Dendritic cell treated with granulocyte-macrophage colony-stimulating factor and Interleukin-4, amounts not matched to agents 40 ng/mL and 50 ng/mL, for 4 days (primary cell): Measurements from ENCODE around the gene TBCE.
"Not testable (repeated sequence)": the region's sequence is repeated elsewhere in the genome, so short reads cannot be mapped to it uniquely, and the experiment has no call there.

ENCODE experiments used
- H3K27ac Mint-ChIP-seq: one replicate; pipeline ENCODE4 v1.8.0; 2022; ENCODE audit warnings: mild to moderate bottlenecking, mixed read lengths
- H3K27me3 Mint-ChIP-seq: one replicate; pipeline ENCODE4 v1.8.0; 2022; ENCODE audit warnings: mild to moderate bottlenecking, mixed read lengths
- H3K36me3 Mint-ChIP-seq: one replicate; pipeline ENCODE4 v1.8.0; 2022; ENCODE audit warnings: low read depth, mixed read lengths
- H3K4me1 Mint-ChIP-seq: one replicate; pipeline ENCODE4 v1.8.0; 2022; ENCODE audit warnings: low read depth, mixed read lengths
- H3K4me3 Mint-ChIP-seq: one replicate; pipeline ENCODE4 v1.8.0; 2022; ENCODE audit warnings: mild to moderate bottlenecking, moderate library complexity, mixed read lengths
- H3K9me3 Mint-ChIP-seq: one replicate; pipeline ENCODE4 v1.8.0; 2022; ENCODE audit warnings: mixed read lengths
- intact Hi-C: fragments of 100-400 bp; cut with micrococcal nuclease; formaldehyde crosslinking; loops from one replicate; pipeline ENCODE4 v1.15.0; 2022

Gene TBCE

DNA sequence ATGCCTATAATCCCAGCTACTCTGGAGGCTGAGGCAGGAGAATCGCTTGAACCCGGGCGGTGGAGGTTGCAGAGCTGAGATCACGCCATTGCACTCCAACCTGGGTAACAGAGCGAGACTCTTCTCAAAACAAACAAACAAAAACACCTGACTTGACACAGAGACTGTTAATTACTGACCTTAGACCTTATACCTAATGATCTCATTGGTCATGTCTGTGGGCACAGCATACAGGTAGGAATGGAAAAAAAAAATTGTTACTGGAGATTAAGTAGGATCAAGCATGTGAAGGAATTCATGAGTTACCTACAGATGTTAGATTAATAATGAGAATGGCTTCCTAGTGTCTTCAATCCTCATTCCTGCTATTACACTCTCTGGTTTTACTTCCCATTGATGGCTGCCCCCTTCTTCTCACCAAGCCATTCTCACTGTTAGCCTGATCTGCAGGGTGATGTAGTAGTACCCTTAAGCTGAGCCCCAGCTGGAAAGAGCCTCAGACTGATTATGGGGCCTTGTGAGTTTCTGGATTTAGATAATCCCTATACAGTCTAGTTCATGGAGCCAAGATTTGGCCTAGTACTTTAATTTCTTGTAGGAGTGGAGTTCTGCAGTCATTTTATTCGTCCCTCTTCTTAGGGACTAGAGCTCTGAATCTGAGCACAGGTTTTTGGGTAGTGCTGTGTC, 8.8 kb downstream of the TBCE start:
- Mint-ChIP-seq H3K9me3 (no peaks in the 10 kb centered on the region), H3K27ac (no peak overlapping the region), H3K36me3 (peaks cover 67% of the 10 kb centered on the region), H3K4me1 (no peaks in the 10 kb centered on the region), H3K4me3 (no peak overlapping the region), H3K27me3 (no peaks in the 10 kb centered on the region)
- intact Hi-C loops: no loop called here

DNA sequence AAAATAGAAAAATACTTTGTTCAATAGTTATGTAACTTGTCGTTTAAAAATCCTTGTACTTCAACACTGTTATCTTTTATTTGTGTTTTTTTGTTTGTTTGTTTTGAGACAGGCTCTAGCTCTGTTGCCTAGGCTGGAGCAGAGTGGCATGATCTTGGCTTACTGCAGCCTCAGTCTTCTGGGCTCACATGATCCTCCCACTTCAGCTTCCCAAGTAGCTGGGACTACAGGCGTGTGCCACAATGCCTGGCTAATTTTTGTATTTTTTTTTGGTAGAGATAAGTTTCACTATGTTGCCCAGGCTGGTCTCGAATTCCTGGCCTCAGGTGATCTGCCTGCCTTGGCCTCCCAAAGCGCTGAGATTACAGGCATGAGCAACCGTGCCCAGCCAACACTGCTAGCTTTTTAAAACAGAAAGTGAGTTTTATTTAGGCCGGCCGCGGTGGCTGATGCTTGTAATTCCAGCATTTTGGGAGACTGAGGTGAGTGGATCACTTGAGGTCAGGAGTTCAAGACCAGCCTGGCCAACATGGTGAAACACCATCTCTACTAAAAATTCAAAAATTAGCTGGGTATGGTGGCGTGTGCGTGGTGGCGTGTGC, 11.0 kb downstream of the TBCE start:
- H3K4me3 Mint-ChIP-seq, H3K27me3 Mint-ChIP-seq, H3K4me1 Mint-ChIP-seq, H3K9me3 Mint-ChIP-seq, H3K27ac Mint-ChIP-seq, intact Hi-C loops: not testable (repeated sequence)
- H3K36me3 Mint-ChIP-seq: peaks cover 65% of the 10 kb centered on the region

DNA sequence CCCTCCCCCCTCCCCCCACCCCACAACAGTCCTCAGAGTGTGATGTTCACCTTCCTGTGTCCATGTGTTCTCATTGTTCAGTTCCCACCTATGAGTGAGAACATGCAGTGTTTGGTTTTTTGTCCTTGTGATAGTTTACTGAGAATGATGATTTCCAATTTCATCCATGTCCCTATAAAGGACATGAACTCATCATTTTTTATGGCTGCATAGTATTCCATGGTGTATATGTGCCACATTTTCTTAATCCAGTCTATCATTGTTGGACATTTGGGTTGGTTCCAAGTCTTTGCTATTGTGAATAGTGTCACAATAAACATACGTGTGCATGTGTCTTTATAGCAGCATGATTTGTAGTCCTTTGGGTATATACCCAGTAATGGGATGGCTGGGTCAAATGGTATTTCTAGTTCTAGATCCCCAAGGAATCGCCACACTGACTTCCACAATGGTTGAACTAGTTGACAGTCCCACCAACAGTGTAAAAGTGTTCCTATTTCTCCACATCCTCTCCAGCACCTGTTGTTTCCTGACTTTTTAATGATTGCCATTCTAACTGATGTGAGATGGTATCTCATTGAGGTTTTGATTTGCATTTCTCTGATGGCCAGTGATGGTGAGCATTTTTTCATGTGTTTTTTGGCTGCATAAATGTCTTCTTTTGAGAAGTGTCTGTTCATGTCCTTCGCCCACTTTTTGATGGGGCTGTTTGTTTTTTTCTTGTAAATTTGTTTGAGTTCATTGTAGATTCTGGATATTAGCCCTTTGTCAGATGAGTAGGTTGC, 14.9 kb downstream of the TBCE start:
- Mint-ChIP-seq H3K36me3 (peaks cover 51% of the 10 kb centered on the region), H3K9me3 (peaks cover 13% of the 10 kb centered on the region)
- H3K27me3 Mint-ChIP-seq, H3K4me1 Mint-ChIP-seq, H3K4me3 Mint-ChIP-seq, intact Hi-C loops, H3K27ac Mint-ChIP-seq: not testable (repeated sequence)

DNA sequence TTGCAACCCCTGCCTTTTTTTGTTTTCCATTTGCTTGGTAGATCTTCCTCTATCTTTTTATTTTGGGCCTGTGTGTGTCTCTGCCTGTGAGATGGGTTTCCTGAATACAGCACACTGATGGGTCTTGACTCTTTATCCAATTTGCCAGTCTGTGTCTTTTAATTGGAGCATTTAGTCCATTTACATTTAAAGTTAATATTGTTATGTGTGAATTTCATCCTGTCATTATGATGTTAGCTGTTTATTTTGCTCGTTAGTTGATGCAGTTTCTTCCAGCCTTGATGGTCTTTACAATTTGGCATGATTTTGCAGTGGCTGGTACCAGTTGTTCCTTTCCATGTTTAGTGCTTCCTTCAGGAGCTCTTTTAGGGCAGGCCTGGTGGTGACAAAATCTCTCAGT, 18.4 kb downstream of the TBCE start:
- H3K27me3 Mint-ChIP-seq, H3K4me3 Mint-ChIP-seq, intact Hi-C loops, H3K27ac Mint-ChIP-seq, H3K4me1 Mint-ChIP-seq: not testable (repeated sequence)
- Mint-ChIP-seq H3K9me3 (peaks cover 13% of the 10 kb centered on the region), H3K36me3 (peaks cover 34% of the 10 kb centered on the region)

DNA sequence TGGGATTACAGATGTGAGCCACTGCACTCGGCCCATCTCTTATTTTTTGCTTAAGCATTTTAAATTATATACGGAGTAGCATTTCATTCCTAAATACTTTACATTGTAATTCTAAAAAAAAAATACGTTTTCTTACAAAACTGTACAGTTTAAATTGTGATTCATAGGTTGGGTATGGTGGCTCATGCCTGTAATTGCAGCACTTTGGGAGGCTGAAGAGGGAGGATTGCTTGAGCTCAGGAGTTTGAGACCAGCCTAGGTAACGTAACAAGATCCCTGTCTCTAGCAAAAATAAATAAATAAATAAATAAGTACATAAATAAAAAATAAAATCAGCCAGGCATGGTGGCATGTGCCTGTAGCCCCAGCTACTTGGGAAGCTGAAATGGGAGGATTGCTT, 24.6 kb downstream of the TBCE start:
- H3K27ac Mint-ChIP-seq: no peak overlapping the region
- no peaks in the 10 kb centered on the region for H3K27me3 Mint-ChIP-seq
- intact Hi-C loops: no loop called here
- H3K4me3 Mint-ChIP-seq: no peak overlapping the region
- H3K4me1 Mint-ChIP-seq: peaks cover 18% of the 10 kb centered on the region
- H3K9me3 Mint-ChIP-seq: no peaks in the 10 kb centered on the region
- H3K36me3 Mint-ChIP-seq: peaks cover 8% of the 10 kb centered on the region

DNA sequence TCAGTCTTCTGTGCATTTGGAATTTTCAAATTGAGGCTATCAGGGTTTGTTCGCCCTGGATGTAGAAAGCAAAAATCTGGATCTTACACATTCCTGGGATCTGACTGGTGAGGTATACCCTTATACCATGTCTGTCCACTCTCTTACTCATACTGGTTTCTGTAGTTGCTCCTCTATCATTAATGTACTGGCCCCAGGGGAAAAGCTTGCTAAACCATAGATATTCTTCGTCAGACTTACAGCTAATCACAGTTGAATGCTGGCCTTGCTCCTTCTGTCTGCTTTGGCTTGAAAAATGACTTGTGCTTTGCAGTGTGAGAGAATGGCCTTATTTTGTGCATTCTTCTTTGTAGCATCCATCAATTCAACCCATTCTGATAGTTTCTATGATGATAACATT, 30.5 kb downstream of the TBCE start:
- H3K27me3 Mint-ChIP-seq: no peaks in the 10 kb centered on the region
- intact Hi-C loops: no loop called here
- H3K27ac Mint-ChIP-seq: no peak overlapping the region
- no peak overlapping the region for H3K4me3 Mint-ChIP-seq
- H3K4me1 Mint-ChIP-seq: peaks cover 14% of the 10 kb centered on the region
- no peaks in the 10 kb centered on the region for H3K9me3 Mint-ChIP-seq
- peaks cover 23% of the 10 kb centered on the region for H3K36me3 Mint-ChIP-seq

DNA sequence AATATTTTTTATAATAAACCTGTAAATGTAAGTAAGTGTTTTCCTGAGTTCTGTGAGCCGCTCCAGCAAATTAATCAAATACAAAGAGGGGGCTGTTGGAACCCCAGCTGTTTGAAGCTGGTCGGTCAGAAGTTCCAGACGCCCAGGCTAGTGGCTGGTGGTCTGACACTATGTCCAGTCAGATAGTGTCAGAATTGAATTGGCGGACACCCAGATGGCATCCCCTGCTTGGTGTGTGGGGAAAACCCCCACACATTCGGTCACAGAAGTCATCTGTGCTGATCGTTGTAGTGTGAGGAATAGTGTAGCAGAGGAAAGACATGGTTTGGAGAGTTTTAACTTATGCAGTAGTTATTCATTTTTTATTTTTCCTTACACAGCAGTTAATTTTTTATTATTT, 32.4 kb downstream of the TBCE start:
- H3K9me3 Mint-ChIP-seq: no peaks in the 10 kb centered on the region
- intact Hi-C loops: no loop called here
- no peak overlapping the region for H3K4me3 Mint-ChIP-seq
- peaks cover 39% of the 10 kb centered on the region for H3K36me3 Mint-ChIP-seq
- no peak overlapping the region for H3K27ac Mint-ChIP-seq
- peaks cover 14% of the 10 kb centered on the region for H3K4me1 Mint-ChIP-seq
- no peaks in the 10 kb centered on the region for H3K27me3 Mint-ChIP-seq

DNA sequence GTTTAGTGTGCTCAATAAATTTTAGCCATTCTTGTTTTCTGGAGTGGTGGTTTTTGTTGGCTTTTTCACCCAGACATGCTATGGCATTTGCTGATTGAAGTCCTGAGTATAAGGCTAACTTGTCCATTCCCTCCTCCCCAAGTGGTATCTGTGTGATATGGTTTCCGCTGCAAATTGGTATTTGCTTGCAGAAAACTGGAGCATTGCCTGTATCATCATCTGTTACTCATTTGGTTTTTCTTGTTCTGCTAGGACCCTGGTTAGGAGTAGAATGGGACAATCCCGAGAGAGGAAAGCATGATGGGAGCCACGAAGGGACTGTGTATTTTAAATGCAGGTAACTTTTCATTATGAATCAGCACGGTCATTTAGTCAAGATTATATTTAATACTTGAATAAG, 34.0 kb downstream of the TBCE start:
- Mint-ChIP-seq H3K27ac (no peak overlapping the region), H3K4me1 (peaks cover 4% of the 10 kb centered on the region), H3K9me3 (no peaks in the 10 kb centered on the region), H3K4me3 (no peak overlapping the region), H3K27me3 (no peaks in the 10 kb centered on the region), H3K36me3 (peaks cover 46% of the 10 kb centered on the region)
- intact Hi-C loops: no loop called here

DNA sequence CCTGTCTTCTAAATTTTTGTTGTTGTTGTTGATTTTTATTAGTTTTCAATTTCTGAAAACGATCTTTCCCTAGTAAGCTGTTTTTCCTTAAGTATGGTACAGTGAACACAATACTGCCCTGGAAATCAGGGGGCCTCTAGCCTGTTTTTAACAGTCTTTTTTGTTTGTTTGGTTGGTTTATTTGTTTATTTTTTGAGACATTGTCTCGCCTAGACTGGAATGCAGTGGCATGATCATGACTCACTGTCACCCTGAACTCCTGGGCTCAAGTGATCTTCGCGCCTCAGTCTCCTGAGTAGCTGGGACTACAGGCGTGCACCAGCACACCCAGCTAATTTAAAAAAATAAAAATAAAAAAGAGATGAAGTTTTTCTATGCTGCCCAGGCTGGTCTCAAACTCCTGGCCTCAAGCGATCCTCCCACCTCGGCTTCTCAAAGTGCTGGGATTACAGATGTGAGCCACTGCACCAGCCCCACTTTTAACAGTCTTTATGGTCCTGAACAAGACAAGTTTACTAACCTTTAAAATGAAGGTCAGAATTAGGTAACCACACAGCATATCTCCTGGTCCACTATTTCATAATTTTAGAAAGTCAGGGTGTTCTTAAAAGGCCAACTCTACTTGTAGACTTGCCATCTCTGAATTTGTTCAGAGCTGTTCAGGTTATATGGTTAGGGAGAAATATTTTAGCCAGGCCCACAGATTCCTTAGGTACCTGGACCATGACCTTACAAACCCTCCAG, 35.4 kb downstream of the TBCE start:
- Mint-ChIP-seq H3K27ac (no peak overlapping the region), H3K9me3 (no peaks in the 10 kb centered on the region), H3K27me3 (no peaks in the 10 kb centered on the region), H3K4me3 (no peak overlapping the region), H3K4me1 (no peaks in the 10 kb centered on the region), H3K36me3 (peaks cover 46% of the 10 kb centered on the region)
- intact Hi-C loops: no loop called here

DNA sequence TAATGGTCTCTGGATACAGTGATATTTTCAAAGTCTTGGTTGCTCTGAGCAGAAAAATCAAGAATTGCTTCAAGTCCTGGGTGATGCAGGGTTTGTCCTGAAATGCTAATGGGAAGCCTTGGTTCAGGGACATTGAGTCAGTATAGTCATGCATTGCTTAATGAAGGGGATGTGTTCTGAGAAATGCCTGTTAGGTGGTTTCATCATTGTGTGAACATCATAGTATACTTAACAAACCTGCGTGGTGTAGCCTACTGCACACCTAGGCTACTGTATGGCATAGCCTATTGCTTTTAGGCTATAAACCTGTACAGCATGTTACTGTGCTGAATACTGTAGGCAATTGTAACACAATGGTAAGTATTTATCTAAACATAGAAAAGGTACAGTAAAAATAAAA, 36.4 kb downstream of the TBCE start:
- Mint-ChIP-seq H3K9me3 (no peaks in the 10 kb centered on the region), H3K36me3 (peaks cover 41% of the 10 kb centered on the region), H3K27ac (no peak overlapping the region), H3K4me1 (no peaks in the 10 kb centered on the region), H3K4me3 (no peak overlapping the region), H3K27me3 (no peaks in the 10 kb centered on the region)
- intact Hi-C loops: no loop called here

DNA sequence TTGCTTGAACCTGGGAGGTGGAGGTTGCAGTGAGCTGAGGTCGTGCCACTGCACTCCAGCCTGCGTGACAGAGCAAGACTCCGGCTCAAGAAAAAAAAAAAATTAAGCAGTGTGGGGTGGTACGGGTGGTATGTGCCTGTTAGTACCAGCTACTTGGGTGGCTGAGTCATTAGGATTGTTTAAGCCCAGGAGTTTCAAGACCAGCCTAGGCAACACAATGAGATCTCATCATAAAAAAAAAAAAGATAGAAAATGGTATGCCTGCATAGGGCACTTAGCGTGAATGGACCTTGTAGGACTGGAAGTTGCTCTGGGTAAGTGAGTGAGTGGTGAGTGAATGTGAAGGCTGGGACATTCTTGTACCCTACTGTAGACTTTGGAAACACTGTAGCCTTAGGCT, 37.0 kb downstream of the TBCE start:
- Mint-ChIP-seq H3K27ac (no peak overlapping the region), H3K27me3 (no peaks in the 10 kb centered on the region), H3K4me3 (no peak overlapping the region), H3K36me3 (peaks cover 40% of the 10 kb centered on the region), H3K9me3 (no peaks in the 10 kb centered on the region), H3K4me1 (no peaks in the 10 kb centered on the region)
- intact Hi-C loops: no loop called here

DNA sequence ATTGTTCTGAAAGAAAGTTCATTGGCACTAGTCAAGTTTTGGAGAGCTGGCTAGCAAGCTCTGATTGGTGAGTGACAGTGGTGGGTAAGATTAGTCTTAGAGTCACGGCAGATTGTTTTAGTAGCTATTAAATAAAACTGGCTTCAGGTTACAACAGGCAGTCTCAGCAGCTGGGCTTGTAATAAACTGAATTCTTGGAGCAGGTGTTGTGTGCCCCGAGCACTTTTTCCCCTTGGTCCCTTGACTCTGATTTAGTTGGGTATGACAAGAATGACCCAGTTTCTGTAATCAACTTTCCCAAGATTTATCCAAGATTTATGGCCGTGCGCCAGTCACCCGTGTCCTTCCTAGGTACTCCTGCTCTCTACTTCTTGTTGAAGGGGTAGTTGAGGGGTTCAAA, 40.2 kb downstream of the TBCE start:
- Mint-ChIP-seq H3K9me3 (no peaks in the 10 kb centered on the region), H3K27ac (no peak overlapping the region), H3K27me3 (no peaks in the 10 kb centered on the region), H3K36me3 (peaks cover 26% of the 10 kb centered on the region), H3K4me1 (peaks cover 9% of the 10 kb centered on the region), H3K4me3 (no peak overlapping the region)
- intact Hi-C loops: no loop called here

DNA sequence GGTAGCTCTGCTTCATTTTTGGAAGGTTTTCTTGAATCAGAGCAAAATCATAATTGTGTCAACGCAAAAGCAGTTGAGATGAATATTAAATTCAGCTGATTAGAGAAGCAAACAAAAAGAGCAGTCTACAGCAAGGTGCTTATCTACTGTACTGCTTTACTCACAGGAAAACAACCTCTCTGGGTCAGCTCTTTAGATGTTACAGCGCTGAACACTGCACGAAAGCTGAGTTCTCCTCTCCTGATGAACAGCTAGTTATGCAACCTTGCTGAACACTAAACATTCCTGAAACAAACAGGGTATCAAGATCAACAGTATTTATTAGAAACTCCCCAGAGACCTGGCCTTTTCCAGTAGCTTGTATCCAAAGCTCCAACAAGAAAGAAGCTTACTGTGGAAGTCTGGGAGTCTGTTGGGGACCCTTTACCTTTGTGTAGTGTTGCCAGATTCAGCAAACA, 41.3 kb downstream of the TBCE start:
- H3K4me1 Mint-ChIP-seq: peaks cover 9% of the 10 kb centered on the region
- H3K4me3 Mint-ChIP-seq: no peak overlapping the region
- H3K27ac Mint-ChIP-seq: no peak overlapping the region
- H3K9me3 Mint-ChIP-seq: no peaks in the 10 kb centered on the region
- no peaks in the 10 kb centered on the region for H3K27me3 Mint-ChIP-seq
- intact Hi-C loops: no loop called here
- peaks cover 15% of the 10 kb centered on the region for H3K36me3 Mint-ChIP-seq
